Endothelial cell of hepatic sinusoid (primary cell): ENCODE results near the gene OR11A1.
"Not testable (repeated sequence)": the region's sequence is repeated elsewhere in the genome, so short reads cannot be mapped to it uniquely, and the experiment has no call there.

Experiments
- in situ Hi-C: cut with HindIII; loops from 2 replicates; pipeline ENCODE4 v1.10.0; 2017; ENCODE audit warnings: low sequenced_read_pairs

OR11A1 gene

DNA sequence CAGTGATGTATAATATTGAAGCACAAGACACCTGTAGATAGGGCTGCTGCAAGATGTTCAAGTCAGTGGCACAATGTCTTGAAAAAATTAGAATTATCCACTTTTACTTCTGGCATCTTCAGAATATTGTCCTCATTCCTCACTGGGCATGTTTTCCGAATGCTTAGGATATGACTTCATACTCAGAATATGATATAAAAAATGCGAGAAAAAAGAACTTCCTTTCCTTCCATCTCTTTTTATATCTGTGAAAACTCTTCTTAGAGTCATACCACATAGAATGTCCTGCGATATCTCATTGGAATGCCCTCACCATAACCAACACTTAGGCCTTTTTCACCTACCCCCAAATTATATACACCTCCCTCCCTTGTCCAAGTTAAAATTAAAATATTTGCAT, 26.3 kb upstream of the OR11A1 start:
- in situ Hi-C loops = no loop called here

DNA sequence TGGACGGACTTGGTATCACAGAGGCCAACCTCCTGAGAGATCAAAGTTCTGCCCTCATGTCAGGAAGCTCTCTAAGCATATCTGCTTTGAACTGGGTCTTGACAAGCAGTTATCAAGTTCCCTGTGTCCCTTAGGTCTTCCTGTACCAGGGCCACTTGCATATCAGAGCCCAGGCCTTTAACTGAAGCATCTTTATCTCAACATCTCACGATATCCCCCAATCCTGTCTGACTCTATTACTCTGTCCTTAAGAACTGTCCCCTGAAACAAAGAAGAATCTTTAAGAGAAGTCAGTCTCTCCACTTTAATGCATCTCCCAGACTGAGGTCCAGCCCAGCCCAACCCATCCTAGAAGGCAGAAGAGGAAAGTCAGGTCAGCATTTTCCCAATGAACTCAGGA, 22.7 kb upstream of the OR11A1 start:
- in situ Hi-C loops = loop anchor here (5.0 kb wide), 1 partner anchor 33 kb away; no protein-coding TSS in a partner anchor

DNA sequence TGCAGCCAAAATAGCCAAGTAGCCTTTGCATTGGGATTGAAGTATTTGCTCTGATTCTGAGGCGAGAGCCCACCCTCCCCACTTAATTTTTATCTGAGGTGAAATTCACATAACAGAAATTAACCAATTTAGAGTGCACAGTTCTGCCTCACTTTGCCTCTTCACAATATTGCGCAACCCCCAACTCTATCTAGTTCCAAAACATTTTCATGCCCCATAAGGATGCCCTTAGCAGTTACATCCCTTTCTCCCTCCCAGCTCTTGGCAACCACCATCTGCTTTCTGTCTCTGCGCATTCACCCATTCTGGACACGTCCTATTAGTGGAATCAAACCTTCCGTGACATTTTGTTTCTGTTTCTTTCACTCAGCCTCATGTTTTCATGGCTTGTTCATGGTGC, 21.9 kb upstream of the OR11A1 start:
- in situ Hi-C loops = loop anchor here (5.0 kb wide), 1 partner anchor 34 kb away; no protein-coding TSS in a partner anchor

DNA sequence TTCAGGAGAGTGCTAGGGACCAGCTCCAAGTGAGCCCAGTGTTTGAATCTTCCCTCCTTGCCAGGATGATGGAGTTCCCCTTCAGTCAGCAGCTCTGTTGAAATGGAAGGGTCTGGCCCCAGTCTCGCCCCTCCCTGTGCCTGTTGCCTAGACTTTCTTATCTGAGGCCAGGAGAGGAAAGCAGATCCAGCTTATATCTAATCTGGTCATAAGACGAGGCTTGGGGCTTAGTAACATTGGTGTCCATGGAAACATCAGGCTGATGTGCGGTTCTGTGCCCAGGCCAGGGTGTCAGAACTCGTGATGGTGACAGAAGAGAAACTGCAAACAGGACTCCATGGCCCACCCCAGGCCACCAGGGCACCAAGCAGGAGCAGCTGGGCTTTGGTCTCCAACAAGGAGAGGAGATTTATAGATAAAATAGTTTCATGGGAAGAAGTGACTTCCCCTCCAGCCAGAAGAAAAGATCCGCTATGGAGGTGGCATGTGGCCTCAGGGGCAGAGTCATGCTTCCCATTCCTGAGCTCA, 21.1 kb upstream of the OR11A1 start:
- in situ Hi-C loops = loop anchor here (5.0 kb wide), 1 partner anchor 34 kb away; no protein-coding TSS in a partner anchor

DNA sequence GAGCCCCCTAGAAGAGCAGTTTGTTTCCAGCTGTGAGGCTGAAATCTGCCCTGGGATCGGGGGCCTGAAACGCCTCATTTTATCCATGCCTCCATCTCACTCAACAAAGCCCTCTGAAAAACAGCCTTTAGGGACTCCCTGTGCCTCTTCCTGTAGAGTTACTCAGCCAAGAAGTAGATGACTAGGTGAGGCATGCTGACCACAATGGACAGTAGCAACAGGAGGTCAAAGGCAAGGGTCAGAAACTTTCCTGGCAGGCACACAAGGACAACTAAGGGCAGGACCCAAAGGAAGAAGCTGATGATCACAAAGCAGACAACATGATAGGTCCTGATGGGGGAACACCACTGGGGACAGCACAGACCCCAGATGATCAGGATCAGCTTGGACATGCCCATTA, 18.1 kb upstream of the OR11A1 start:
- in situ Hi-C loops = loop anchor here (5.0 kb wide), 1 partner anchor 37 kb away; no protein-coding TSS in a partner anchor

DNA sequence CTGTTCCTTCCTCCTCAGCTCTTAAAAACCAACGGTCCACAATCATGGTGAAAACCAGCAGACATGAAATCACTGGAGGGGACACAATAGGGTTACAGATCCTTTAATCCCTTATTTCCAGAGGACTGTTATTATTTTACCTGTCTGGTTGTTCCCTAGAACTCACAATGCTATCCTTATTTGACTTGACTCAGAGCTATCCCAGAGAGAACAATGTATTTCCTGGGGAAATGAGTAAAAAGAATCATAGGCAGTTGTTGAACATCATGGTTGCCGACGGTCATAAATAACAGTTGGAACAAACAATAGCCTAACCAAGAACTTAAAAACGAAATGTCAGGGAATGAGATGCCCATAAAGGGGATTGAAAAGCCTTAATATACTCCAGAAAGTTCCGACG, 9.4 kb upstream of the OR11A1 start:
- in situ Hi-C loops = no loop called here

DNA sequence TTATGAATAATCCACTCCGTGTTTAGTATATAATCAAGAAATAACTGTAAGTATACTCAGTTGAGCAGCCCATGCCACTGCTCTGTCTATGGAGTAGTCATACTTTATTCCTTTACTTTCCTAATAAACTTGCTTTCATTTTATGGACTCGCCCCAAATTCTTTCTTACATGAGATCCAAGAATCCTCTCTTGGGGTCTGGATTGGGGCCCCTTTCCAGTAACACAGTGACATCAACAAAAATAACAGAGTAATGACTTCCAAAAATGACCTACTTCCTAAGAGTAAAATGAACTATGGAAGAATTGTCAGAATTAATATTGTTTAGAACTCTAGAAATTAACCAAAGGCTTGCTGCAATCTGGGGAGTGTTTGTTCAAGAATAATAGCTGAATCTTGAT, 8.9 kb upstream of the OR11A1 start:
- in situ Hi-C loops = no loop called here

DNA sequence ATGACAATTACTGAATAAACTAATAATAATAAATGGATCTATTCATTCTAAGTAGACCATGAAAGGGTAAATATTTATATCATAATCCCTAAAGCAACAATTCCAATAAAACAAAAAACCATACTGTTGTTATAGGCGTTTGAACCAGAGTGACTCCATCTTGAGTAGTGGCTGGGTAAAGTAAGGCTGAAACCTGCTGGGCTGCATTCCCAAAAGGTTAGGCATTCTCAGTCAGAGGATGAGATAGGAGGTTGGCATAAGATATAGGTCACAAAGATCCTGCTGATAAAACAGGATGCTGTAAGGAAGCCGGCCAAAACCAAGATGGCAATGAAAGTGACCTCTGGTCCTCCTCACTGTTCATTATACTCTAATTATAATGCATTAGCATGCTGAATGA, 8.4 kb upstream of the OR11A1 start:
- in situ Hi-C loops = no loop called here

DNA sequence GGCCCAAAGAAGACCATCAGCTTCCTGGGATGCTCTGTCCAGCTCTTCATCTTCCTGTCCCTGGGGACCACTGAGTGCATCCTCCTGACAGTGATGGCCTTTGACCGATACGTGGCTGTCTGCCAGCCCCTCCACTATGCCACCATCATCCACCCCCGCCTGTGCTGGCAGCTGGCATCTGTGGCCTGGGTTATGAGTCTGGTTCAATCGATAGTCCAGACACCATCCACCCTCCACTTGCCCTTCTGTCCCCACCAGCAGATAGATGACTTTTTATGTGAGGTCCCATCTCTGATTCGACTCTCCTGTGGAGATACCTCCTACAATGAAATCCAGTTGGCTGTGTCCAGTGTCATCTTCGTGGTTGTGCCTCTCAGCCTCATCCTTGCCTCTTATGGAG, 5.2 kb upstream of the OR11A1 start:
- in situ Hi-C loops = no loop called here

DNA sequence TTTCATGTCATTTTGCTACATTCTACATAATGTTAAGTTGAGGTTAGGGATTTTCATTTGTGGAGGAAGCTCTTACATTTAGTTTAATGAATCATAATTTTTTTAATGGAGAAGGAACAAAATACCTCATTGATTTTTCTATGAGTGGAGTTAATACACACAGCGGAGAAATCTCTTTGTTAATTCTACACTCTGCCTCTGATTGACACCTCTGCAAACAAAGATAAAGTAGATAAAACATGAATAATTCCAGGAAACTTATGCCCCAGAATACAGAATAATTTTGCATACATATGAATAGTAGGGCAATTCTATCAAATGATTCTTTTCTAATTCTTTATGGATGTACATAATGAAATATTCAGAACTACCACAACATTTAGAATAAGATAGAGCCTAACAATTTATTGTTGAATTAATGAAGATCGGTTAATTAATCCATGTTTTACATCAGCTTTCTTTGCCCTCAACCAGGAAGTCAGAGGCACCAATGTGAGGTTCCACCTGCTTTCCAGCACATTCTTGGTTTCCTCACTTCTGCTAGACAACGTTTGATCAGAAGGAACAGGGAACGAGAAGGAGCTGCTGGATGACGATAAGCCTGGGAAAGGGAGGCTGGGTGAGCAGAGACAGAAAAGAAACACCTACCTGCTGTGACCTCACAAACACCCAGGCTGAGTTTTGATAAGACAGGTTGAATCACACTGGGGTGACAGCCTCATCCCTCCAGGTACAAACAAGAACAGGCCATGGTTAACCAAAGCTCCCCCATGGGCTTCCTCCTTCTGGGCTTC, 4.3 kb upstream of the OR11A1 start:
- in situ Hi-C loops = no loop called here

DNA sequence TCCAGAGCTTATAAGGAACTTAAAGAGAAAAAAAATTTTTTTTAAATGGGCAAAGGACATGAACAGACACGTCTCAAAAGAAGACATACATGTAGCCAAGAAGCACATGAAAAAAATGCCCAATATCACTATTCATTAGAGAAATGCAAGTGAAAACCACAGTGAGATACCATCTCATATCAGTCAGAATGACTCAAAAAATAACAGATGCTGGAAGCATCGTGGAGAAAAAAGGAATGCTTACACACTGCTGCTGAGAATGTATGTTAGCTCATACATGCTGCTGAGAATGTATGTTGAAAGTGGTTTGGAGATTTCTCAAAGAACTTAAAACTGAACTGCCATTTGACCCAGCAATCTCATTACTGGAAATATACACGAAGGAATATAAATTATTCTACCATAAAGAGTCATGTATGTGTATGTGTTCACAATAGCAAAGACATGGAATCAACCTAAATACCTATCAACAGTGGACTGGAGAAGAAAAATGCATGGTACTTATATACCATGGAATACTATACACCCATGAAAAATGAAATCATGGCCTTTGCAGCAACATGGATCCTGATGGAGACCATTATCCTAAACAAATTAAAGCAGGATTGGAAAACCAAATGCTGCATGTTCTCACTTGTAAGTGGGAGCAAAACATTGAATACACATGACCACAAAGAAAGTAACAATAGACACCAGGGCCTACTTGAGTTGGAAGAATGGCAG, 5.2 kb downstream of the OR11A1 start:
- in situ Hi-C loops = no loop called here

DNA sequence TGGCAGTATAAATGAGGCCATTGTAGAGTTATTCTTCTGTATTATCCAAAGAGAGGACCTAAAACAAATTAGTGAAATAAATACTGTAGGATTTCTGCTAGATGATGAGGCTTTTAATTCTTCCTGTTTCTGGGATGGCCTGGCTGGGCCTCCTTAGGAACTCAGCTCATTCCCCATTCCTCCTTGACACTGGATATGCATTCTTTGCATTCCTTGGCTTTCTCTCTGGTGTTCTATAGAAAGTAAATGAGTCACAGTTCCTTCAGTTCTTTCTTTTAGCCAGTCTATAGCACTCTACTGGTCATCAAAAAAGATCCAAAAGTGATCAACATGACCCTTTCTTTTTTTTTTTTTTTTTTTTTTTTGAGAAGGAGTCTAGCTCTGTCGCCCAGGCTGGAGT, 9.2 kb downstream of the OR11A1 start:
- in situ Hi-C loops = no loop called here

DNA sequence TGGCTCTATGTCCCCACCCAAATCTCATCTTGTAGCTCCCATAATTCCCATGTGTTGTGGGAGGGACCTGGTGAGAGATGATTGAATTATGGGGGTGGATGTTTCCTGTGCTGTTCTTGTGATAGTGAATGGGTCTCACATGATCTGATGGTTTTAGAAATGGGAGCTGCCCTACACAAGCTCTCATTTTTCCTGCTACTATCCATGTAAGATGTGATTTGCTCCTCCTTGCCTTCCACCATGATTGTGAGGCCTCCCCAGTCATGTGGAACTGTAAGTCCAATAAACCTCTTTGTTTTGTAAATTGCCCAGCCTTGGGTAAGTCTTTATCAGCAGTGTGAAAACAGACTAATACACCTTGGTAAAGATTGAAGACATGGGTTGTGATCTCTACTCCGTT, 12.8 kb downstream of the OR11A1 start:
- in situ Hi-C loops = not testable (repeated sequence)

DNA sequence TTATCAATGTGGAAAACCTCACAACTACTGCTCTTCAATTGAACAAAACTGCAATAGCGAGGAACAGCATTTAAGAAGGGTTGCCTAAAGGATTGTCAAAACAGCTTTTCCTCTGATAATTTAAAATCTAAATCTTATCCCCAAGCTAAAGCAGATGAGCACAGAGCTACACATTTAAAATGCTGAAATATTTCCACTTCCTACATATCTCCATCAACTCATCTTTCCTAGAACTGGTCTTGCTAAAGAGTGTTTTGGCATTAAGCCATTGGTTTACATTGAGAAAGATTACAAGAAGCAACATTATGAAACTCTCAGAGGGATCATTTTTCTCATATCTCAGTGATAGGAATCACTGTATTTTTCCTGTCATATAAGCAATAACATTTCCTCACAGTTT, 14.2 kb downstream of the OR11A1 start:
- in situ Hi-C loops = no loop called here

DNA sequence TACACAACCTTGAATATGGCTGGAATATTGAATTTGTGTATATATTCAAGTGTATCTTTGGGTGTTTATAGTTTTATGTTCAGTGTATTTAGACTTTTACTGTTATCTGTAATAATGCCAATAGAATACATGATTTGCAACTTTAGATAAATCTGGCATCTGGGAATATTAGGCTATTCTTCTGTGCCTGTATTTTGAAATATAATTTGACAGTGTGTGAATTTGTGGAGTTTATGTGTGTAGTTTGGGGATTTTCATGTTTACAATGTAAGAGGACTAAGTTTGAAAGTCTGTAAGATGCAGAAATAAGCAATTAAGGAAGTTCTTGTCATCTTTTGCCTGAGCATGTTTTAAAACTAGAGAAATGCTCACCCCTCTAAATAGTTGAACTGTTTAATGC, 17.9 kb downstream of the OR11A1 start, which contains the start of gene OR10C1:
TSS of gene OR10C1 (plus strand) at position 301 of the 400 bp plus-strand sequence. CDS start 710 bp downstream, outside the sequence.
- in situ Hi-C loops = no loop called here

DNA sequence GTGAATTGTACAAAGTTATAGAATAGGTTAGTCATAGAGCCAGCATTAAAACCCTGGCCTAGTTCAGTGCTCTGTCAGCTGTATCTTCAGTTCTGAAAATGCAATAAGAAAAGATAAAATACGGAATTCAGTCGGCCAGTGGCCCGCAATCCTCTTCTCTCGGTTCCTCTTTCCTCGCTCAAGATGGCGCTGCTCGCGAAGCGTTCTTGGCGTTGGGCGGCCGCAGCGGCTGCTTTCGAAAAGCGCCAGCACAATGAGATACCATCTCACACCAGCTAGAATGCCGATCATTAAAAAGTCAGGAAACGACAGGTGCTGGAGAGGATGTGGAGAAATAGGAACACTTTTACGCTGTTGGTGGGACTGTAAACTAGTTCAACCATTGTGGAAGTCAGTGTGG, 20.1 kb downstream of the OR11A1 start:
- in situ Hi-C loops = not testable (repeated sequence)

DNA sequence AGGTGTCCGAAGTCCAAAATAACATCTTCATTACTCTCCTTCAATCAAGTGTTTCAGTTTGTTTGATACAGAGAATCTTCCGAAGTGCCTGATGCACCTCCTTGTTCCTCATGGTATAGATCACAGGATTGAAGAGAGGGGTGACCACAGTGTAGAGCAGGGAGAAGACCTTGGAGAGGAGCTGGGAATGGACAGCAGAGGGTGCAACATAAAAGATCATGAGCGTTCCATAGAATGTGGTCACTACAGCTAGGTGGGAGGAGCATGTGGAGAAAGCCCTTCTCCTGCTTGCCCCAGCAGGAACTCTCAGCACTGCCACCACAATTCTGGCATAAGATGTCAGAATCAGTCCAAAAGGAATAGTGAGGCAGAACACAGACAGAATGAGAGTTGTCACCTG, 30.2 kb downstream of the OR11A1 start:
- in situ Hi-C loops = no loop called here

DNA sequence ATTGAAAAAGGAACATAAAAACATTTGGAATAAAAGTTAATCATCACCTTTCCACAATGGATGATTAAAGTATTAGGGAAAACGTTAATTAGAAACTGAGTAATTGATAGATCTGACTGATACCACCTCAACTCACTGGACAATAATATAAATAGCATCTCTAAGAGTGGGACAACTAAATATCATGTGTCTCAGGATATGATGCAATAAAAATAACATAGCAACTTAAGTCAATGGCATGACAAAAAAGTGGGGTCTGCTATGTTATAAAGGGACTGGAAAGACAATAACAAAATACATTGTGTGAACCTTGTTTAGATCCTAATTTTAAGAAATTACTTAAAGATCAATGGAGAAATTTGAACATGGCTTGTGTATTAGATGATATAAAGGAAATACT, 31.8 kb downstream of the OR11A1 start:
- in situ Hi-C loops = no loop called here

DNA sequence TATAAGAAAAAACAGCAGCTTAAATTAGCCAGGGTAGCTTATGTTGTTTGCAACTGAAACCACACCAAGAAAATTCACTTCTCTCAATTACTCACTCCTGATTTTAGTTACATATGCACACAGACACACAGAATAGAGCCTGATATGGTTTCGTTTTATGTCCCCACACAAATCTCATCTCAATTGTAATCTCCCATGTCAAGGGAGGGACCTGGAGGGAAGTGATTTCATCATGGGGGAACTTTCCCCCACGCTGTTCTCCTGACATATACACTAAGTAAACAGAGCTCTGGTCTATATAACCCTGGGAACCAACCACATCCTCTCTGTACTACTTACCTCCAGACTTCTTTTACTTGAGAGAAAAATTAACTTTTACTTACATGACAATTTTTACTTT, 32.3 kb downstream of the OR11A1 start:
- in situ Hi-C loops = no loop called here

DNA sequence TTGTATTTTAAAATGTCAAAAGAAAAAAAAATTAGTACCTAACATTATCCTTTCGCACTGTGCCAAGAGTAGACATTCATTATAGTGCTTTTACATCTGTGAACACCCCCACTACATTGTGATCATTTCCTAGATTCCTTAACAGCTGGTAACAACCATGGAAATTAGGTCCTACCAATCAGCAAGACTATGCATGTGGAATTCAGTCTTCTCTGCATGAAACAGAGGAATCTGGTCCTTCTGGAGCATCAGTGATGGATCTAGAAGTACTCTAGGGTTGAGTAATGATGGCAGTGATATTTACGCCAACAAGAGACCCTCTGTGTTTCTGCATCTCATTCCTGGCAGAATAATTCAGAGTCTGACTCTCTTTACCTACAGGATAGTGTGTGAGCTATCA, 32.7 kb downstream of the OR11A1 start:
- in situ Hi-C loops = no loop called here

DNA sequence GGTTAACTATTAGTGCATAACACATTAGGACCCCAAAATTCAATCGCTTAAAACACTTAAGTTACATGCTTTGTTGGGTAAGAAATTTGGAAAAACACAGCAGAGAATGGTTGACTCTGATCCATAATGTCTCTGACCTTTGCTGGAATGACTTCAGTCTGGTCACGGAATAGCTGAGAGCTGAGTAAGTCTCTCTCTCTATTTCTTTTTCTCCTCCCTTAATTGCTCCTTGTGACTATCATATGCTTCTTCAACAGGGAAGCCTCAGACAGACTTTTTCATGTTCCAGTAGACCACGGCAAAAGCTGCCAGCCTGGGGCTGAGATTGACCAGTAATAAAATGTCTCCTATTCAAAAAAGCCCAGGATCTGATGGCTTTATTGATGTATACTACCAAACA, 37.4 kb downstream of the OR11A1 start:
- in situ Hi-C loops = no loop called here

DNA sequence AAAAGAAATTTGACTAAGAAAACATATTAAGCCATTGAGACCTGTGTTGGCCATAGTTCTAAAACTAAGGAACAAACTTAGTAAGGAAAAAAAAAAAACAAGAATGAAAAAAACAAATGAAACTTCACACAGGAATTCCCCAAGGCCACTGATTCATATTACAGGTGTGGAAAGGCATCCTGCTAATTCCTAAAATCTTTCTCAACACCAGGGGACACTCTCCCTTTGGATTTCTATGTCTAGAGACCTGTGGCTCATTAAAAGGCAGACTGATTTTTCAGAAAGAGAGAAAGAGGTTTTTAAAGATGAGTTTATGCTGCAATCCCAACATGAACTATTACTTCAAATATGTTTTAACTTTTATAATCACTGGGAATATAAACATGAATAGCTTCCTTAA, 42.3 kb downstream of the OR11A1 start, which contains the start of gene OR12D1:
TSS of gene OR12D1 (plus strand) at position 341 of the 400 bp plus-strand sequence.
- in situ Hi-C loops = no loop called here
